SK-N-SH (cell line): Measurements from ENCODE around the gene DLX2. TPM values are rescaled to one million over a fixed set of nuclear protein-coding genes. Genes with fewer than 3 reads are reported as not detected.

Experiments
- CTCF ChIA-PET: fragments of 300-600, 350-600 bp; formaldehyde crosslinking; extraction: SDS; loops from one replicate; lab custom pipeline; 2021; lab: Yijun Ruan, JAX
- POLR2A ChIA-PET: fragments of 350-600 bp; sonication (Branson Sonifier 250); formaldehyde crosslinking; extraction: SDS; loops from one replicate; lab custom pipeline; 2020; ENCODE audit warnings: antibody characterized with exemption, inconsistent platforms; lab: Yijun Ruan, JAX
- DNase-seq: peaks from one replicate; pipeline ENCODE4 v3.0.0; 2012
- H2AFZ ChIP-seq: fragments of 200-600 bp; sonication (generic); 2 replicates; pipeline ENCODE4 v1.8.1; 2016; ENCODE audit warnings: antibody characterized with exemption, mild to moderate bottlenecking, low read depth
- H3F3A ChIP-seq: fragments of 200-600 bp; sonication (generic); replicated peaks from 2 replicates; pipeline ENCODE3; 2016; ENCODE audit warnings: antibody characterized with exemption, mild to moderate bottlenecking; ENCODE audit not compliant: insufficient read depth
- H3K27ac ChIP-seq, 2 experiments: fragments of 200-500 bp in 1 of 2; fragments of 200-600 bp in 1 of 2; sonication (Bioruptor generic) in 1 of 2; sonication (generic), shearing (Covaris generic) in 1 of 2; 2 replicates each; pipeline versions ENCODE4 v1.5.1 to v1.6.1; 2014 to 2016; ENCODE audit warnings: low read depth in 2 of 2, inconsistent platforms in 1 of 2, low read length in 1 of 2, mild to moderate bottlenecking in 1 of 2, mixed read lengths in 1 of 2
- H3K27me3 ChIP-seq: fragments of 200-600 bp; sonication (generic), shearing (Covaris generic); 2 replicates; pipeline ENCODE4 v1.6.1; 2016; ENCODE audit warnings: mixed run types; ENCODE audit not compliant: insufficient read depth
- H3K36me3 ChIP-seq, 2 experiments: fragments of 200-500 bp in 1 of 2; fragments of 200-600 bp in 1 of 2; sonication (Bioruptor generic) in 1 of 2; sonication (generic) in 1 of 2; replicated peaks in 1 of 2; 2 replicates each; pipeline versions ENCODE3 to v1.5.1; 2014 to 2016; ENCODE audit warnings: low read length in 1 of 2, mild to moderate bottlenecking in 1 of 2; ENCODE audit not compliant: insufficient read depth in 2 of 2, control insufficient read depth in 1 of 2
- H3K4me1 ChIP-seq, 2 experiments: fragments of 200-500 bp in 1 of 2; fragments of 200-600 bp in 1 of 2; sonication (Bioruptor generic) in 1 of 2; sonication (generic), shearing (Covaris generic) in 1 of 2; 2 replicates each; pipeline versions ENCODE4 v1.5.1 to v1.6.1; 2014 to 2016; ENCODE audit warnings: low read depth in 1 of 2, low read length in 1 of 2, mixed run types in 1 of 2; ENCODE audit not compliant: insufficient read depth in 2 of 2, control insufficient read depth in 1 of 2
- H3K4me2 ChIP-seq: fragments of 200-600 bp; sonication (generic), shearing (Covaris generic); 2 replicates; pipeline ENCODE4 v1.6.1; 2017; ENCODE audit warnings: mixed run types
- H3K4me3 ChIP-seq, 2 experiments: fragments of 200-500 bp in 1 of 2; fragments of 200-600 bp in 1 of 2; sonication (Bioruptor generic) in 1 of 2; sonication (generic), shearing (Covaris generic) in 1 of 2; 2 replicates each; pipeline versions ENCODE4 v1.5.1 to v1.8.1; 2014 to 2016; ENCODE audit warnings: low read depth in 2 of 2, inconsistent platforms in 1 of 2, low read length in 1 of 2, mild to moderate bottlenecking in 1 of 2, mixed read lengths in 1 of 2, moderate library complexity in 1 of 2
- H3K79me2 ChIP-seq: fragments of 200-600 bp; sonication (generic); 2 replicates; pipeline ENCODE4 v1.8.1; 2017; ENCODE audit warnings: mild to moderate bottlenecking; ENCODE audit not compliant: insufficient read depth
- H3K9ac ChIP-seq: fragments of 200-600 bp; sonication (generic); 2 replicates; pipeline ENCODE4 v1.6.1; 2017; ENCODE audit warnings: mixed run types
- H3K9me2 ChIP-seq: fragments of 200-600 bp; sonication (generic); 2 replicates; pipeline ENCODE4 v1.6.1; 2017; ENCODE audit warnings: mixed run types
- H3K9me3 ChIP-seq: fragments of 200-600 bp; sonication (generic); 2 replicates; pipeline ENCODE4 v1.6.1; 2017; ENCODE audit warnings: mixed run types, mild to moderate bottlenecking, moderate library complexity
- H4K20me1 ChIP-seq: fragments of 200-600 bp; sonication (generic); 2 replicates; pipeline ENCODE4 v1.6.1; 2017; ENCODE audit warnings: mild to moderate bottlenecking, mixed run types; ENCODE audit not compliant: insufficient read depth
- CHD2 ChIP-seq: fragments of 150-350 bp; IDR thresholded peaks from 2 replicates; pipeline ENCODE4 v1.6.1; 2018; ENCODE audit warnings: low read length; ENCODE audit not compliant: partially characterized antibody
- ELF1 ChIP-seq: IDR thresholded peaks from 2 replicates; pipeline ENCODE4 v1.4.0; 2012
- EP300 ChIP-seq, 2 experiments: IDR thresholded peaks; 2 replicates each; pipeline versions ENCODE4 v1.4.0 to v1.6.1; 2012; ENCODE audit warnings: borderline replicate concordance in 1 of 2, low read depth in 1 of 2, low read length in 1 of 2
- FOSL2 ChIP-seq: IDR thresholded peaks from 2 replicates; pipeline ENCODE4 v1.4.0; 2012; ENCODE audit warnings: low read depth, mild to moderate bottlenecking, moderate library complexity, borderline replicate concordance
- FOXJ3 ChIP-seq: sonication (generic); formaldehyde crosslinking; IDR thresholded peaks from 2 replicates; pipeline ENCODE4 v1.5.1; 2020; ENCODE audit warnings: mild to moderate bottlenecking, missing genetic modification reagents
- FOXM1 ChIP-seq: IDR thresholded peaks from 2 replicates; pipeline ENCODE4 v1.4.0; 2012; ENCODE audit warnings: low read depth, mild to moderate bottlenecking
- GABPA ChIP-seq: IDR thresholded peaks from 2 replicates; pipeline ENCODE4 v1.4.0; 2012; ENCODE audit warnings: low read depth, mild to moderate bottlenecking
- JUND ChIP-seq: IDR thresholded peaks from 2 replicates; pipeline ENCODE4 v1.4.0; 2012
- NRF1 ChIP-seq: IDR thresholded peaks from 2 replicates; pipeline ENCODE4 v1.6.1; 2012; ENCODE audit warnings: low read depth, mild to moderate bottlenecking, low read length
- PBX3 ChIP-seq: IDR thresholded peaks from 2 replicates; pipeline ENCODE4; 2012
- RAD21 ChIP-seq: IDR thresholded peaks from 2 replicates; pipeline ENCODE4 v1.6.1; 2012; ENCODE audit warnings: mild to moderate bottlenecking, low read length
- RCOR1 ChIP-seq: fragments of 150-350 bp; IDR thresholded peaks from 2 replicates; pipeline ENCODE4 v1.6.1; 2017; ENCODE audit warnings: antibody characterized with exemption, low read length
- RFX5 ChIP-seq: IDR thresholded peaks from 2 replicates; pipeline ENCODE4 v1.6.1; 2012; ENCODE audit warnings: mild to moderate bottlenecking, improper control_type of control experiment, low read length
- RXRA ChIP-seq: IDR thresholded peaks from 2 replicates; pipeline ENCODE4 v1.4.0; 2012; ENCODE audit warnings: low read depth, mild to moderate bottlenecking, borderline replicate concordance
- SIN3A ChIP-seq: IDR thresholded peaks from 2 replicates; pipeline ENCODE4 v1.6.1; 2012; ENCODE audit warnings: low read depth, mild to moderate bottlenecking, low read length, moderate library complexity, borderline replicate concordance
- TAF1 ChIP-seq: IDR thresholded peaks from 2 replicates; pipeline ENCODE4 v1.6.1; 2012; ENCODE audit warnings: low read depth, mild to moderate bottlenecking, low read length, moderate library complexity, borderline replicate concordance
- TCF12 ChIP-seq: IDR thresholded peaks from 2 replicates; pipeline ENCODE4 v1.4.0; 2012
- USF2 ChIP-seq: fragments of 150-350 bp; IDR thresholded peaks from 2 replicates; pipeline ENCODE4 v1.6.1; 2017; ENCODE audit warnings: antibody characterized with exemption, low read length, low read depth, borderline replicate concordance
- YY1 ChIP-seq: IDR thresholded peaks from 2 replicates; pipeline ENCODE4 v1.4.0; 2012; ENCODE audit warnings: low read depth, mild to moderate bottlenecking
- WGBS: methylation state at CpG from one replicate; pipeline ENCODE4 v1.1.6; 2017; ENCODE audit warnings: low lambda C conversion rate; 5-methylcytosine and 5-hydroxymethylcytosine counted together
- polyA plus RNA-seq, 3 experiments: library from polyadenylated mRNA; depleted of rRNA; stranded (reverse); fragments of >200 nt; gene quantifications; 2 replicates each; pipeline ENCODE4 v1.2.3, GENCODE V29; 2012
- TF ChIP-seq, protein P1 (sequence below): IDR thresholded peaks from 2 replicates; pipeline ENCODE4 v1.4.0; 2012; ENCODE audit warnings: low read depth, borderline replicate concordance
- TF ChIP-seq, protein P2 (sequence below): IDR thresholded peaks from 2 replicates; pipeline ENCODE4 v1.6.1; 2012; ENCODE audit warnings: mild to moderate bottlenecking, low read depth, low read length, moderate library complexity
- TF ChIP-seq, protein P3 (sequence below): IDR thresholded peaks from 2 replicates; pipeline ENCODE4 v1.4.0; 2012; ENCODE audit warnings: low read depth, borderline replicate concordance

DLX2 gene
- polyA plus RNA-seq, 1 of the 3 experiments (the other 2 are of a cell fraction), result 0.02 TPM

- TF ChIP-seq SIN3A (no peak), NRF1 (no peak), USF2 (no peak), GABPA (no peak), FOXM1 (no peak), YY1 (no peak), TAF1 (no peak), JUND (no peak), EP300 (IDR thresholded peaks at IDR 0.05; ENCODE audit: borderline replicate concordance in 1 of 2, low read depth in 1 of 2, low read length in 1 of 2) (no peak), CHD2 (no peak), RFX5 (no peak)
- TF ChIP-seq, protein P1, sequence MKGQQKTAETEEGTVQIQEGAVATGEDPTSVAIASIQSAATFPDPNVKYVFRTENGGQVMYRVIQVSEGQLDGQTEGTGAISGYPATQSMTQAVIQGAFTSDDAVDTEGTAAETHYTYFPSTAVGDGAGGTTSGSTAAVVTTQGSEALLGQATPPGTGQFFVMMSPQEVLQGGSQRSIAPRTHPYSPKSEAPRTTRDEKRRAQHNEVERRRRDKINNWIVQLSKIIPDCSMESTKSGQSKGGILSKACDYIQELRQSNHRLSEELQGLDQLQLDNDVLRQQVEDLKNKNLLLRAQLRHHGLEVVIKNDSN, result no peak
These were observed 34.4 kb upstream of the DLX2 start (continued) for GRCh38 chr2:172137109-172137508.

DNA sequence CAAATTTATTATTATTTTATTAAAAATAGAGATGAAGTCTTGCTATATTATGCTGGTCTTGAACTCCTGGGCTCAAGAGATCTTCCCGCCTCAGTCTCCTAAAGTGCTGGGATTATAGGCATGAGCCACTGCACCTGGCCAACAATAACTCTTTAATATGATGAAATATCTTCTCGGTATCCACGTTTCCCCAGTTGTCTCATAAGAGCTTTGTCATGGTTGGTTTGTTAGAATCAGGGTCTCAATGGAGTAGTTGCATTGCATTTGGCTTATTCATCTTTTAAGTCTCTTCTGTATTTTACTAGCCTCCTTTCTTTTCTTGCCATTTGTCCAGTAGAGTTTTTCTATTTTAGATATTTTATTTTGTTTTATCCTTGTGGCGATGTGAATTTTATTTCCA is 32.7 kb upstream of the DLX2 start:
- WGBS, result 72% methylated on average over 4 of the region's 4 CpGs
- no peaks in the 10 kb centered on the region for H3K9me2 ChIP-seq
- no peaks in the 10 kb centered on the region for H3K27me3 ChIP-seq
- no peak overlapping the region for H3K4me3 ChIP-seq
- no peak overlapping the region for H2AFZ ChIP-seq
- H4K20me1 ChIP-seq, result no peaks in the 10 kb centered on the region
- no peak overlapping the region for H3K27ac ChIP-seq
- no peak overlapping the region for H3K4me2 ChIP-seq
- H3K36me3 ChIP-seq, result no peaks in the 10 kb centered on the region
- DNase-seq, result no peak
- H3K9ac ChIP-seq, result no peak overlapping the region
- no peaks in the 10 kb centered on the region for H3K79me2 ChIP-seq
- H3K9me3 ChIP-seq, result peaks cover 4% of the 10 kb centered on the region; the same call in 1 of the 2 replicates
- H3F3A ChIP-seq, result peaks cover 3% of the 10 kb centered on the region
- ChIA-PET CTCF (interaction anchor here (0.8 to 2.1 kb wide), 5 partner anchors 8 to 349 kb away, joined by 3 to 9 read pairs (median 3); no protein-coding TSS in a partner anchor), POLR2A (no interaction called here)
- no peaks in the 10 kb centered on the region for H3K4me1 ChIP-seq
- TF ChIP-seq PBX3, result no peak
- TF ChIP-seq, protein P2, sequence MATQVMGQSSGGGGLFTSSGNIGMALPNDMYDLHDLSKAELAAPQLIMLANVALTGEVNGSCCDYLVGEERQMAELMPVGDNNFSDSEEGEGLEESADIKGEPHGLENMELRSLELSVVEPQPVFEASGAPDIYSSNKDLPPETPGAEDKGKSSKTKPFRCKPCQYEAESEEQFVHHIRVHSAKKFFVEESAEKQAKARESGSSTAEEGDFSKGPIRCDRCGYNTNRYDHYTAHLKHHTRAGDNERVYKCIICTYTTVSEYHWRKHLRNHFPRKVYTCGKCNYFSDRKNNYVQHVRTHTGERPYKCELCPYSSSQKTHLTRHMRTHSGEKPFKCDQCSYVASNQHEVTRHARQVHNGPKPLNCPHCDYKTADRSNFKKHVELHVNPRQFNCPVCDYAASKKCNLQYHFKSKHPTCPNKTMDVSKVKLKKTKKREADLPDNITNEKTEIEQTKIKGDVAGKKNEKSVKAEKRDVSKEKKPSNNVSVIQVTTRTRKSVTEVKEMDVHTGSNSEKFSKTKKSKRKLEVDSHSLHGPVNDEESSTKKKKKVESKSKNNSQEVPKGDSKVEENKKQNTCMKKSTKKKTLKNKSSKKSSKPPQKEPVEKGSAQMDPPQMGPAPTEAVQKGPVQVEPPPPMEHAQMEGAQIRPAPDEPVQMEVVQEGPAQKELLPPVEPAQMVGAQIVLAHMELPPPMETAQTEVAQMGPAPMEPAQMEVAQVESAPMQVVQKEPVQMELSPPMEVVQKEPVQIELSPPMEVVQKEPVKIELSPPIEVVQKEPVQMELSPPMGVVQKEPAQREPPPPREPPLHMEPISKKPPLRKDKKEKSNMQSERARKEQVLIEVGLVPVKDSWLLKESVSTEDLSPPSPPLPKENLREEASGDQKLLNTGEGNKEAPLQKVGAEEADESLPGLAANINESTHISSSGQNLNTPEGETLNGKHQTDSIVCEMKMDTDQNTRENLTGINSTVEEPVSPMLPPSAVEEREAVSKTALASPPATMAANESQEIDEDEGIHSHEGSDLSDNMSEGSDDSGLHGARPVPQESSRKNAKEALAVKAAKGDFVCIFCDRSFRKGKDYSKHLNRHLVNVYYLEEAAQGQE, result no peak
- TF ChIP-seq USF2, result no peak
- TF ChIP-seq RCOR1, result no peak
- TF ChIP-seq, protein P3, sequence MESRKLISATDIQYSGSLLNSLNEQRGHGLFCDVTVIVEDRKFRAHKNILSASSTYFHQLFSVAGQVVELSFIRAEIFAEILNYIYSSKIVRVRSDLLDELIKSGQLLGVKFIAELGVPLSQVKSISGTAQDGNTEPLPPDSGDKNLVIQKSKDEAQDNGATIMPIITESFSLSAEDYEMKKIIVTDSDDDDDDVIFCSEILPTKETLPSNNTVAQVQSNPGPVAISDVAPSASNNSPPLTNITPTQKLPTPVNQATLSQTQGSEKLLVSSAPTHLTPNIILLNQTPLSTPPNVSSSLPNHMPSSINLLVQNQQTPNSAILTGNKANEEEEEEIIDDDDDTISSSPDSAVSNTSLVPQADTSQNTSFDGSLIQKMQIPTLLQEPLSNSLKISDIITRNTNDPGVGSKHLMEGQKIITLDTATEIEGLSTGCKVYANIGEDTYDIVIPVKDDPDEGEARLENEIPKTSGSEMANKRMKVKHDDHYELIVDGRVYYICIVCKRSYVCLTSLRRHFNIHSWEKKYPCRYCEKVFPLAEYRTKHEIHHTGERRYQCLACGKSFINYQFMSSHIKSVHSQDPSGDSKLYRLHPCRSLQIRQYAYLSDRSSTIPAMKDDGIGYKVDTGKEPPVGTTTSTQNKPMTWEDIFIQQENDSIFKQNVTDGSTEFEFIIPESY, result no peak
- no peak for TF ChIP-seq ELF1
- no peak for TF ChIP-seq RXRA
- TF ChIP-seq FOXJ3, result no peak
- TF ChIP-seq, protein P1, result no peak
- TF ChIP-seq RAD21, result no peak
- TF ChIP-seq FOSL2, result no peak
- TF ChIP-seq RFX5, result no peak
- TF ChIP-seq TCF12, result no peak
